Measurements from ENCODE around the gene ALPI.

GRCh38 chr2:232447638-232448303 is 8.2 kb upstream of the ALPI start:
- TF ChIP-seq EZH2 (IDR thresholded peaks at IDR 0.05) (no peak), POLR2AphosphoS5 (IDR thresholded peaks at IDR 0.05; ENCODE audit: borderline replicate concordance, low read depth, low read length) (no peak), FOXP2 (optimal IDR thresholded peaks at IDR 0.05; ENCODE audit: control extremely low read depth, extremely low read length, insufficient read depth) (no peak)
